ENCODE results near the gene OMD.
"Not testable (repeated sequence)": the region's sequence is repeated elsewhere in the genome, so short reads cannot be mapped to it uniquely, and the experiment has no call there.

Gene OMD

GRCh38 chr9:92424340-92424739, at the start of gene OMD:
OMD (minus strand) TSS chr9:92424471; CDS start chr9:92417558, 6,913 bp downstream.
- no peak for DNase-seq

GRCh38 chr9:92468206-92468605, 43.9 kb upstream of the OMD start:
- DNase-seq: no peak

GRCh38 chr9:92467511-92467910, 43.2 kb upstream of the OMD start:
- no peak for DNase-seq

- DNase-seq: no peak
Measured at GRCh38 chr9:92467041-92467440, 42.8 kb upstream of the OMD start.

GRCh38 chr9:92463984-92464383, 39.7 kb upstream of the OMD start:
- no peak for DNase-seq

- no peak for DNase-seq
Measured at GRCh38 chr9:92463387-92463786, 39.1 kb upstream of the OMD start.

DNA sequence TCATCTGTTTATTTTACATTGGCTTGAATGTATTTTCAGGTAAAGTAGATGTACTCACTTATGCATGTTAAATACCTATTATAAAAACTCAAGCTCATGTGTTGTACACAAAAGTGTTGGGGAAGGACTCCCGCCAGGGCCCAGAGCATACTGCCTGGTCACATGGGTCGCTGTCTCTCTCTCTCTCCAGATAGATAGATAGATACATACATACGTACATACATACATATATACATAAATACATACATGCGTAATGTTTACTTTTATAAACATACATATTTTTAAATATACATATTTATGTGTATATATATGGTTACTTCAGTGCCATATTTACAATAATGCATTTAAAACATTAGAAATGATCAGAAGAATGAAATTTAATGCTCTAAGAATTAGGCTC, 33.3 kb upstream of the OMD start:
- DNase-seq: no peak

GRCh38 chr9:92455217-92455616, 30.9 kb upstream of the OMD start:
- DNase-seq: no peak

DNA sequence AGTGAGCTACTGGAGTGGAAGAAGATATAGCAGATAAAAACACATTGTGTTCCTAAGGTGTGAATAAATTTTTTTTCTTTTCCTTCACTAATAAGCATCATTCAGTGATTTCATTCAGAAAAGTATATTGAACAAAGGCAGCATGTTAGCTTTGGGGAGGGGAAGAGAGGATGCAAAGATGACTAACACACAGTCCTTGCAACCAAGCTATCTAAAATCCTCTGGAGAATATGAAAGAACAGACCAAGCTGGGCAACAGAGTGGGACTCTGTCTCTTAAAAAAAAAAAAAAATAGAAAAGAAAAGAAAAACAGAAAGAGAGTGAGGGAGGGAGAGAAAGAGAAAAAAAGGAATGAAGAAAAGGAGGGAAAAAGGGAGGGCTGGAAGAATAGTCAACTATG, 22.3 kb upstream of the OMD start:
- DNase-seq: no peak

- no peak for DNase-seq
Measured at GRCh38 chr9:92444841-92445240, 20.6 kb upstream of the OMD start.

- no peak for DNase-seq
Measured at GRCh38 chr9:92440751-92441046, 16.4 kb upstream of the OMD start.

GRCh38 chr9:92439921-92440750, 15.9 kb upstream of the OMD start:
- no peak for DNase-seq

- no peak for DNase-seq
Measured at GRCh38 chr9:92438900-92439526, 14.7 kb upstream of the OMD start.

DNA sequence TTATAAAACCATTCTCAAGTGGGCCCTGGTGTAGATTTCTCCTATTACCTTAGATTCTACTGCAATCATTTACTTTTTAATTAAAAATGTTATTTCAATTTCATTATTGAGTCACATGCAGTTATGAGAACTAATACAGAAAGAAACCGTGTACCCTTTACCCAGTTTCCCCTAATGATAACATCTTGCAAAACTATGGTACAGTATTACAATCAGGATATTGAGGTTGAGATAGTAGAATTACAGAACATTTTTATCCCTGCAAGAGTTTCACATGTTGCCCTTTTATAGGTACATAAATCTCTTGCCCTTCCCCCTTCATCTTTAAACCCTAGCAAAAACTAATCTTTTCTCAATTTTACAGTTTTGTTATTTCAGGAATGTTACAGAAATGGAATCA, 11.0 kb upstream of the OMD start:
- DNase-seq: no peak

GRCh38 chr9:92432972-92433548, 8.8 kb upstream of the OMD start:
- DNase-seq: no peak

GRCh38 chr9:92432350-92432749, 8.1 kb upstream of the OMD start:
- no peak for DNase-seq

DNA sequence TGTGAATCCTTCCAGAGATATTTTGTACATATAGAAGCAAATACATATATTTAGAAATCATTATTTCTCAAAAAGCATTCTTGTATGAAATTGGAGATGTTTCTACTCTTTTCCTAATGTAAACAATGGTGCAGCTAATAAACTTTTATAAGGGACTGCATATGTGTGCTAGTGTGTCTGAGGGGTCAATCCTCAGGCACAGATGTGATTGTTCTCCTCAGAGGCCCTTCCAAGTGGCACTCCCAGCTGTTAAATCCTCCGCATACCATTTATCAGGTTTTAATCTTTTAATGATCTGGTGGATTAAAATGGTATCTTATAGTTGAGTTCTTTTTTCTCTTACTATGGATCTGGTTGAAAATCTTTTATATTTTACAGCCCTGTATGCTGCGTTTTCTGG, 5.6 kb upstream of the OMD start:
- DNase-seq: no peak

- peak; percentile 74 to 80 for DNase-seq
Measured at GRCh38 chr9:92426501-92427145, 2.4 kb upstream of the OMD start.

GRCh38 chr9:92425474-92425873, 1.2 kb upstream of the OMD start:
- peak in 1 of 2 experiments; percentile 58 for DNase-seq

GRCh38 chr9:92423612-92424011, 659 bp downstream of the OMD start:
- no peak for DNase-seq

- DNase-seq: no peak
Measured at GRCh38 chr9:92422611-92423338, 1.5 kb downstream of the OMD start.

DNA sequence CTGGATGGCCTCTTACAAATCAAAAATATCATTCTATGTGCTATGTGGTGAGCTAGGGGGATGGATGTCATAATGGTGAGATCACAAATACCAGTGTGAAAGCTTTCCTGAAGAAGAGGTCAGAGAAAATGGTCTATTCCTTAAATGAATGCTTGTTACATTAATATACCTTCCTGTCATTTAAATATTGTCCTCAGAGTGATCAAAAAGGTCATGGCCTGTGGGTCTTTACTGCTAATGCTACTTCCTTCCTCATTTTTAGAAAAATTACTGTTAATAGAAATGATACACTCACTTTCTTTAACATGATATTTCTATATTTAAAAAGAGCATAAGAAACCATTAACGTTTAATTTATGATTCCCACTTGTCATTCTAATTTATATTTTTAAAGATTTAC, 9.7 kb downstream of the OMD start:
- DNase-seq: no peak

GRCh38 chr9:92411157-92411556, 13.1 kb downstream of the OMD start:
- not testable (repeated sequence) for DNase-seq
